AG08396 (cell line): Measurements from ENCODE around the gene SREBF2.

Source experiments
- DNase-seq: peaks from one replicate; pipeline ENCODE4 v3.0.0; 2012; ENCODE audit warnings: low spot score, mixed read lengths

Gene SREBF2

GRCh38 chr22:41908411-41909309, 75.8 kb downstream of the SREBF2 start:
- DNase-seq, result no peak

DNA sequence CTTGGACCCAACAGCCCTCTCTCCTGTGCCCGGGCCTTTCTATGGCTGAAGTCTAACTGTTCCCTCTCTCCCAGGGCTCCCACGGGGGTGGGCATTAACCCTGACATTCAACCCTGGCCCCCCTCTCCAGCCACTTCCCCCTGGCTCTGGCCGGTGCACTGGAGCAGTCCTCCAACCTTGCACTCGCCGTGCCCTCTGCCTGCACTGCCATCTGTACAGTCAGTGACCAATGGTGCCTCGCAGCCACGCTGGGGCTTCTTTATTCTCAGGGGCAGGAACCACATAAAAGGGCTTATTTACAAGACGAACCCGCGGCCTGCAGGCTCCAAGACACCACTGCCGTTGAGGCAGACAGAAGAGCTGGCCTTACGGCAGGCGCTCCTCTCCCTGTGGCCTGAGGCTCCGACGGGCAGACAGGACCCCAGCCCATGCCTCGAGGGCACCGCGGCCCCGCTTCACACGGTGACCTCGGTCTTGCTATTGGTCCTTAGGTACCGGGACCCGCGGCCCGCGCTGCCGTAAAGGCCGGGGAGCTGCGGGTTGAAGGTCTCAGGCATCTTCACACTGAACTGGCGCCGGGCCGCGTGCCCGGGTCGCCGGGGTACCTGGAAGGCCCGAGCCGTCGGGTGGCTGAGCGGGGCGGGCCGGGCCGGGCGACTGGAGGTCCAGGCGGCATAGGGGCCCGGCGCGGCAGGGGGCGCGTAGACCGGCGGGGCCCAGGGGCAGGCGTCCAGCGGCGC, 76.6 kb downstream of the SREBF2 start:
- DNase-seq, result no peak

- DNase-seq, result peak; percentile 78
Measured at GRCh38 chr22:41910050-41911000, 77.4 kb downstream of the SREBF2 start.

DNA sequence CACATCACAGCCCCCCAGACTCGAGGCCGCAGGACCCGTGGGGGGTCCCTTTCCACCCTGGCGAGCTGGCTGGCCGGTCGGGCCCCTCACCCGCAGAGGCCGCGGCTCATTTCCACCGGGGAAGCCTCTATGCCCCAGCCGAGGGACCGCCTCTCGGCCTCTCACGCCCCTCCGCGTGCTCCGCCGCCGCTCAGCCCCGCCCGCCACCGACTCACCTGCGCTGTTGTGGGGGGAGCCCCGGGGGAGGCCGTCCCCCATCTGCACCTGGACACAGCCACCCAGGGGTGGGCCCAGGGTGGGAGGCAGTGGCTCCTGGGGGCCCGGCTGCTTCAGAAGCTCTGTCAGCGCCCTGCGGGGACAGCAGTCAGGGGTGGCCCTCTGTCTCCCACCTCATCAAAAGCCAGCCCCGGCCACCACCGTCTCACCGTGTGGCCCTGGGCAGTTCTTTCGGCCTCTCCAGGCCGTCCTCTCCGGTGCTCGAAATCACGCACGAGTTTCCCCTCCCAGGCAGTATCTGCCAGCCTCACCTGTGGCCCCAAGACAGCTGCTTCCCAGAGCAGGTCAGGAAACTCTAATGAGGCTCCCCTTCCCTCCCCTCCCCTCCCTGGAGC, 78.2 kb downstream of the SREBF2 start:
- DNase-seq, result no peak

DNA sequence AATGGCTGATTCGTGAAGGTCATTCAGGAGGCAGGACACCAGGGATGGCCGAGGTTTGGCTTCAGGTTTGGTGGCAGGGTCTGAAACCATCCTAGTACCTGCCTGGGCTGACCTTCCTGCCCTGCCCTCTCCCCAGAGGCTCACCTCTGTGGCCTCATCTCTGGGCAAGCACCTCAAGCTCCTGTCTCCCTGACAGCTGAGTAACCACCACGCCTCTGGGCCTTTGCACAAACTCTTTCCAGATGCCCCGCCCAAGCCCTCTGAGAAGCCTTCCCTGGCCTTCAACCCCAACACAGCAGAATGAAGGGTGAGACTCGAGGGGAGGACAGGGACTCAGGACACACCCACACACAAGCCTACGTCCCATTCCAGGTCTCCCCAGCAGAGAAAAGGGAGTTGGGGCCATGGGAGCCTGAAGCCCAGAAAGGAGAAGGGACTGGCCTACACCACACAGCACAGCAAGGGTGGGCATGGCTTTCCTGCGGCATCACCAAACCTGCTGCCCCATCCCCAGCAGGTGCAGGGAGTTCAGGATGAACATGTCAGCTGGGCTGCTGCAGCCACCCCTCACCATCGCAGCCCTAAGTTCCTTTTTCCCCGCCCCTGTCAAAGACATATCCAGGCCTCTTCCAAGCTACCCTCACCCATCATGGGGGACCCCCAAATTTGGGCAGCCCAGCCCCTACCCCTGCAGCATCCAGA, 79.6 kb downstream of the SREBF2 start:
- DNase-seq, result no peak

DNA sequence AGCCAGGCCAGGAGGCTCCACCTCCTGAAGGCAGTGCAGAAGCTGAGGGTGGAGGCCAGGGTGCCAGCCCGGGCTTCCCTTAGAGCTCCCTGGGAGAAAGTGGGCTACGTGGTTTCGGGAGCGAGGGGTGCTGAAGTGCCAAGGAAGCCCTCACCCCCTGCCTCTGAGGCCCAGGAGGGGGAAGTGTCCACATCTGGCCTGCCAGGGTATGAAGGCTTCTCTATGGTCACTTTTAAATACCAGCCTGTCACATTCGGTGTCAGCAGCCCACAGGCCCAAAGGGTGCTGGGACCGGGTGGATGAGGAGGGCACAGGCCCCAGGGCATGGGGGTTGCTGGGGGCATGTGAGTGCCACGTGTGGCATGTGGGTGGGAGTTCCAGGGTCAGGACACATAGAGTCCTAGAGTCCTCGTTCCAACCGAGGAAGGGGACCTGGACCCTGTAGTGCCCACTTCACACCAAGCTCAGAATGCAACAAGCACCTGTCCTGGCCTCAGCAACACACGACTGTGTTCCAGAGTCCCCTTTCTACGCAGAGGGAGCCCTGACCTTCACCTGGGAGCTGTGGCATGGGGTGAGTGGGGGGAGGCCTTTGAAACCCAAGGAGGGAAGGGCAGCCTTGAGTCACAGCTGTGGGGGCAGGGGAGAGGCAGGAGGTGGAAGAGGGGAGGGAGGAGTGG, 80.3 kb downstream of the SREBF2 start:
- no peak for DNase-seq

GRCh38 chr22:41913842-41914534, 81.1 kb downstream of the SREBF2 start:
- DNase-seq, result no peak

DNA sequence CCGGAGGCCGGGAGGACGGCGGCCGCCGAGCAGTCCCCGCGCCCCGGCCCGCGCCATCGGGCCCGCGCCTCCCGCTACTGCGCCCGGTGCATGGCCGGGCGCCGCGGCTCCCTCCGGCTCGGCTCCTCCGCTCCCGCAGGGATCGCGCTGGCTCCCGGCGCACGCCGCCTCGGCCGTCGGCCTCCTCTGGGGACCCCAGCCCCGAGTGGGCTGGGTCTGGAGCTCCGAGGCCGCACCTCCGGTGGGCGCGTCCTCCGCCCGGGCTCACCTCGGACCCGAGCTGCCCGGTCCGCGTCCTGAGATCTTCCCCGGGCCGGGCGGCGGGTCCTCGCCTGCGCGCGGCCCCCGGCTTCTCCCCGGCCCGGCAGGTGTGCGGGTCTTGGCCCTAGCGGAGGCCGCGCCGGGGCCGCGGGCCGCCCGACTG, 81.7 kb downstream of the SREBF2 start:
- DNase-seq, result no peak

DNA sequence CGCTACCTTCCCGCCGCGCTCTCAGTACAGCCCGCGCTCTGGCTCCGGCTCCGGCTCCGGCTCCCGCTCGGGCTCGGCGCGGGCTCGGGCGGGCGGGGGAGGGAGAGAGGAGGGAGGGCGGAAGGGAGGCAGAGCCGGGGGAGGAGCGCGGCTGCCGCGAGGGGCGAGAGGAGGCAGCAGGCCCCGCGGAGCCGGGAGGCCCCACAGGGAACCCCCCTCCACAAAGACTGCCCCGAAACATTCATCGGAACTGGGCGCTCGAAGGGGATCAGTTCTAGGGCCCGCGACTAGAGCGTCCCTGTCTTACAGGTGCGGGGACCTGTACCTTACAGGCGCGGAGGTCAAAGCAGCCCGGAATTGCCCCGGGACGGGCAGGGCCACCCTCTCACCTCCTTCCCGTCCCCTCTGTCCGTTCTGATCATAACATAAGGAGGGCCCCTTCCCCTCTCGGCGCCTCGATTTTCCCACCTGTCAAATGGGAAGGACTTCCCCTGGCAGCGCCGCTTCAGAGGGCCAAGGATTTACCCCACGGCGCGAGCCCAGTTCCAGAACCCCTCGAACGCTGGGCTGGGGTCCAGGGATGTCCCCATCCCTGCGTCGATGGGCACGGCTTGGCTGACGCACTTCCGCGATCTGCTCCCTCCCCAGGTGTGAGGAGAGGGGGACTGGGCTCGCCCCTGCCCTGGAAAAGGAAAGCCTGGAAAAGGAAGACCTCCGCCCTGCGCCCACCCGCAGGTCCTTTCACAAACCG, 82.3 kb downstream of the SREBF2 start, which contains the start of gene SHISA8:
TSS of gene SHISA8 (minus strand) at position 40 of the 751 bp plus-strand sequence. CDS start 407 bp downstream, outside the sequence.
- DNase-seq, result peak; percentile 64

DNA sequence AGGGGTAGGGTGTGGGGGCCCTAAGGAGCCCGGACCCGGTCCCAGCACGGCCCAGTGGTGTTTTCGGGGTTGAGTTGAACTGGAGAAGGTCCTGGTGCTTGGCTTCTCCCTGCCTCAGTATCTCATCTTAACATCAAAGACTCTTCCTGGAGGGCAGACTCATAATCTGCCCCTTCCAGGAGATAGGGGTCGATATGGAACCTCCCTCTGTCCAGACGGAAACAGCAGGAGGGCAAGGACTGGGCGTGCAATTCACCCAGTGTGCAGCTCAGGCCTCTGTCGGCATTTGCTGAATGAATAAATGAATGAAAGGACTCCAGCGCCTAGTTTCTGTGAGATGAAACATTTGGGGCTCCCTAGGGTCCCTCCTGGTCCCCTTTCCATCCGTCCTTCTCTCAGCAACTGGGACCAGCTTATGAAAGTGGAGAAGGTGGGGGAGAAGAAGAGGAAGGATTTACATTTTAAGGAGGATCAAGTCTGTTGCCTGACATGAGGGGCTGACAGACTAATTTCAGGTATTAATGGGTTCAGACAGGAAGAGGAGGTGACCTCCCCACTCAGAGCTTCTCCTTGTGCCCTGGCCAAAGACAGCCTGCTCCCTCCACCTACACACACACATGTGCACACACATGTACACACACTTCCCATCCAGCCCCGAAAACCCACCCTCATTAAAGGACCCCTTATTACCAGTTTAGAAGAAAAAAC, 83.0 kb downstream of the SREBF2 start:
- DNase-seq, result no peak

DNA sequence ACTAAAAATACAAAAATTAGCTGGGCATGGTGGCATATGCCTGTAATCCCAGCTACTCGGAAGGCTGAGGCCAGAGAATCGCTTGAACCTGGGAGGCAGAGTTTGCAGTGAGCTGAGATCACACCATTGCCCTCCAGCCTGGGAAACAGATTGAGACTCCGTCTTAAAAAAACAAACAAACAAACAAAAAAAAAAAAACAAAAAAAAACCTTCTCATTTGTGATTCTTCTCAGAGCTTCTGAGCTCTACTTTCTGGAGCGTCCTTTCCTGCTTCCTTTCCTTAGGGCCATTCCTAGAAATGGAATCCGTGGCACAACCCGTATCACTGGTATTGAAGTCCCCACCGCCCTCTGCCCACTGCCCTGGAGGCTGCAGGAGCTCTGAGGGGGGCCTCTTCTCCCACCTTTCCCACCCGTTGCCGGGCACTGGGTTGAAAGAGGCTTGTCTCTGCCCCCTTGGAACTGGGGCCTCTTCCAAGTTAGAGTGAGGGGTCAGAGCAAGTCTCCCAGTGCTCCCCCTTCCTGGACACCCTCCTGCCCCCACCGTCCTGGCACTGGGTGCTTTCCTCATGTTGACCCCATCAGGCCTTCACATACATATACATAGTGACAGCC, 83.9 kb downstream of the SREBF2 start:
- no peak for DNase-seq

DNA sequence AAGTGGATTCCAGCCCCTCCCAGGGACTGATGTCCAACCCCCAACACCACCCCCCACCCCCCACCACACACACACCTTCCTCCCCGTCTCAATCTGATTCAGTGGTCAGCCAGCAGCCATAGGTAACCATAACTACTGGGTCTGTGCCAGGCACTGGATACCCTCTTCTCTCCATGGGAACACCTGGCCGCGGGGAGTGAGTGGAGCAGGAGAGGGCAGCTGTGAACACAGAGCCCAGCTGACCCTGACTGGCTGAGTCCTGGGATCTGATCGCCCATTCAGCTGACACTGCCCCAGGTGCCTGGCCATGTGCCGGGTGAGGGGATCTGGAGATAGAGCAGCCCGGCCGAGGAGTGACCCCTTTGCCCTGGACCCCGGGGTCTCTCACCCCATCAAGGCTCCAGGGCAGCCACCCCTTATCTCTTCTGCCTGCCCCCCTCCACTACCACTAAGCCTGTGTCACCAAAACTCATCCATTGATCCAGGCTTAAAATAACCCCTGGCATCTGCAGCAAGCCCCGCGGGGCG, 84.5 kb downstream of the SREBF2 start:
- DNase-seq, result no peak

DNA sequence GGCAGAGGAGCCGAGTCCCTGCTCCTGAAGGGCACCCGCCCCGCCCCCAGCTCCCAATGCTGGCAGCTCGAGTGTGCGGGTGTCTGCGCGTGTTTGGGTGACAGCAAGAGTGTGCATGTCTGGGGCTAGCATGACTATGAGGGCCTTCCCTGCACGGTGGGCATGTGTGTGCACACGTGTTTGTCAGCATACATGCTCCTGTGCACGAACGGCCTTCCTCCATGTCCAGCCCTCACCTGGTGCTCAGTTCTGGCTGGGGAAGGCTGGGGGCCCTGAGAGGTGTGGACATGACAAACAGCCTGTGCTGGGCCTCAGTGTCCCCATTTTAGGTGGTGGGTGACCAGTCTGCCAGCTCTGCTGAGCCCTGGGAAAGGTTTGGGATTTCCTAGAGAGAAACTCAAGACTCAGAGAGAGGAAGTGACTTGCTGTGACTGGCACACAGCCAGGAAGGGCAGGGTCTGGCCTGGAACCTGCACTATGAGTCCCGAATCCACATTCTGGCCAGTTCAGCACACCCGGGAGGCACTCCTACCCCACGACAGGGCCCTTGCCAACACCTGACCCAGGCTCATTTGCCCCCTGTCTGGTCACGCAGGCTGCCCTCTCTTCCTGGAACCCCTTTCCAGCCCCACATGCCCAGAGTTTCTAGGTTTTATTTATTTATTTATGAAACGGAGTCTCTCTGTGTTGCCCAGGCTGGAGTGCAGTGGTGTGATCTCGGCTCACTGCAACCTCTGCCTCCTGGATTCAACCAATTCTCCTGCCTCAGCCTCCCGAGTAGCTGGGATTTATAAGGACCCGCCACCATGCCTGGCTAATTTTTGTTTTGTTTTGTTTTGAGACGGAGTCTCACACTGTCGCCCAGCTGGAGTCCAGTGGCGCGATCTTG, 85.2 kb downstream of the SREBF2 start:
- DNase-seq, result peak; percentile 67

DNA sequence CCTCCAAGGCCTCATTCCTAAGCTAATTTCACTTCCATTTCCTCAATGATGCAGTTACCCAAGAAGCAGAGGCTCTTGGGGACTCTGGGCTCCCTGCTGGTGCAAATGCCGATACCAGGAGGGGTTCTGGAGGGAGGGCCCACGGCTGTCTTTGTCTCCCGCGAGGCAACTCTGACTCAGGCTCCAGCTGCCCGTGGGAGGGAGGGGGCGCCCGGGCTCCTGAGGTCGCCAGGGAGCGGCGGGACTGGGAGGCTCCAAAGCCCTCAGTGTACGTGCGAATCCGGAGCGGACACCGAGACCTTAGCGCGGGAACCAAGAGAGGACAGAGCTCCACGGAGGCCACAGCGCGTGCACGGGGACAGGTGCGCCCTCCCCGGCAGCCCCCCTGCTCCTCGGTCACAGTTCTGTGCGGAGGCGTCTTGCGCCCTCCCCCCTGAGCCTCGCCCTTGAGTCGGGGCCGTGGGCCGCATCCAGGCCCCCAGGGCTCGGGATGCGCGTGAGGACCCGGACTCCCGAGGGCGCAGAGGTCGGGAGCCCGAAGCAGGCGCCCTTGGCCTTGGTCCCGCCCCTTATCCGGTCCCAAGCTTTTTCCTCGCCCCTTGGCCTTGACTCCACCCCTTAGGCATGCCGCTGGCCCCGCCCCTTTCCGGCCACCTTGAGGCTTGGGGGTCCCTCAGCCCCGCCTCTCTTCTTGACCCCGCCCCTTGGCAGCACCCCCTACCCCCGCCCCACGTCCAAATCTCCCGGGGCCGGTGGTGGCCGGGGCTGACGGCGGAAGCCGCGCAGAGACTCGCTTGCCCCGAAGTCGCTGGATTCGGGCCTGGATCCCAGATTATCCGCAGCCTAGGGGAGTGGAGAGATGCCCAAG, 86.7 kb downstream of the SREBF2 start:
- DNase-seq, result peak; percentile 80

GRCh38 chr22:41920271-41920976, 87.5 kb downstream of the SREBF2 start:
- no peak for DNase-seq
